Activated CD8-positive, alpha-beta memory T cell treated with anti-CD3 and anti-CD28 coated beads for 1 hour (primary cell): Measurements from ENCODE around the gene ABCA7.
"Not testable (repeated sequence)": the region's sequence is repeated elsewhere in the genome, so short reads cannot be mapped to it uniquely, and the experiment has no call there.

Source experiments
- DNase-seq, 2 donors: peaks; one replicate each; pipeline ENCODE4 v3.0.0-alpha.2; 2020; ENCODE audit warnings: low read depth in 1 of 2; ENCODE audit errors: extremely low read depth in 1 of 2

ABCA7 gene

GRCh38 chr19:1015061-1015781, 24.7 kb upstream of the ABCA7 start:
- no peak for DNase-seq

- no peak for DNase-seq
These were observed 23.9 kb upstream of the ABCA7 start for GRCh38 chr19:1015782-1016646.

- no peak for DNase-seq
These were observed 23.2 kb upstream of the ABCA7 start for GRCh38 chr19:1016647-1017114.

GRCh38 chr19:1017115-1017905, 22.6 kb upstream of the ABCA7 start:
- no peak for DNase-seq

- no peak for DNase-seq
These were observed 22.0 kb upstream of the ABCA7 start for GRCh38 chr19:1017906-1018305.

- DNase-seq = no peak
These were observed 21.5 kb upstream of the ABCA7 start for GRCh38 chr19:1018393-1018792.

- no peak for DNase-seq
These were observed 20.8 kb upstream of the ABCA7 start for GRCh38 chr19:1018932-1019615.

GRCh38 chr19:1019616-1019961, 20.3 kb upstream of the ABCA7 start:
- no peak for DNase-seq

- DNase-seq = no peak
These were observed 19.7 kb upstream of the ABCA7 start for GRCh38 chr19:1019980-1020867.

- DNase-seq = peak; percentile 96
These were observed 19.0 kb upstream of the ABCA7 start, which contains the start of gene TMEM259 for GRCh38 chr19:1020868-1021425. Gene TMEM259, minus strand, starts transcription at chr19:1021123. Its CDS starts 127 bp downstream, at chr19:1020996.

- not testable (repeated sequence) for DNase-seq
These were observed 16.1 kb upstream of the ABCA7 start for GRCh38 chr19:1023883-1024188.

- DNase-seq = not testable (repeated sequence)
These were observed 14.8 kb upstream of the ABCA7 start for GRCh38 chr19:1025080-1025479.

- DNase-seq = peak in 1 of 2 donors; percentile 58
These were observed 13.7 kb upstream of the ABCA7 start, which contains the start of gene CNN2 for GRCh38 chr19:1025960-1026782. Gene CNN2, plus strand, starts transcription at chr19:1026608. Its CDS starts 54 bp downstream, at chr19:1026662.

GRCh38 chr19:1026783-1027649, 12.9 kb upstream of the ABCA7 start:
- no peak for DNase-seq

GRCh38 chr19:1027650-1028061, 12.3 kb upstream of the ABCA7 start:
- no peak for DNase-seq

- DNase-seq = peak in 1 of 2 donors; percentile 46
These were observed 11.6 kb upstream of the ABCA7 start for GRCh38 chr19:1028062-1028926.
